Effector CD8-positive, alpha-beta T cell (primary cell): ENCODE data around the gene ITGB6.

Experiments
- DNase-seq: peaks from one replicate; lab custom pipeline; 2025; lab: John Stamatoyannopoulos, UW

The ITGB6 gene

GRCh38 chr2:160087854-160088745, 112.0 kb downstream of the ITGB6 start:
- no peak for DNase-seq

- DNase-seq, result no peak
Measured at GRCh38 chr2:160085662-160086061, 114.4 kb downstream of the ITGB6 start.

- no peak for DNase-seq
Measured at GRCh38 chr2:160077912-160078810, 121.9 kb downstream of the ITGB6 start.

GRCh38 chr2:160076914-160077313, 123.2 kb downstream of the ITGB6 start:
- DNase-seq, result no peak

- DNase-seq, result no peak
Measured at GRCh38 chr2:160076241-160076640, 123.8 kb downstream of the ITGB6 start.

GRCh38 chr2:160075171-160075570, 124.9 kb downstream of the ITGB6 start:
- no peak for DNase-seq

- no peak for DNase-seq
Measured at GRCh38 chr2:160073284-160073888, 126.7 kb downstream of the ITGB6 start.

GRCh38 chr2:160068906-160069305, 131.2 kb downstream of the ITGB6 start:
- no peak for DNase-seq

GRCh38 chr2:160064916-160065315, 135.2 kb downstream of the ITGB6 start:
- no peak for DNase-seq

GRCh38 chr2:160063879-160064612, 136.0 kb downstream of the ITGB6 start:
- no peak for DNase-seq

GRCh38 chr2:160063271-160063670, 136.8 kb downstream of the ITGB6 start:
- no peak for DNase-seq

GRCh38 chr2:160062292-160063005, 137.6 kb downstream of the ITGB6 start, which contains the start of gene PLA2R1:
Gene PLA2R1 (minus strand): TSS chr2:160062615. CDS start chr2:160062403, 212 bp downstream.
- DNase-seq, result no peak

- DNase-seq, result no peak
Measured at GRCh38 chr2:160061944-160062291, 138.2 kb downstream of the ITGB6 start.

- DNase-seq, result no peak
Measured at GRCh38 chr2:160061533-160061932, 138.5 kb downstream of the ITGB6 start.

GRCh38 chr2:160060297-160060696, 139.8 kb downstream of the ITGB6 start:
- DNase-seq, result no peak

GRCh38 chr2:160057356-160057755, 142.7 kb downstream of the ITGB6 start:
- DNase-seq, result no peak

GRCh38 chr2:160055726-160056108, 144.4 kb downstream of the ITGB6 start:
- DNase-seq, result no peak

- no peak for DNase-seq
Measured at GRCh38 chr2:160054984-160055725, 144.9 kb downstream of the ITGB6 start.

GRCh38 chr2:160053946-160054345, 146.1 kb downstream of the ITGB6 start:
- no peak for DNase-seq

- no peak for DNase-seq
Measured at GRCh38 chr2:160052531-160052930, 147.5 kb downstream of the ITGB6 start.
